SK-N-SH (cell line): ENCODE data around the gene CRCP.

Source experiments
- EP300 ChIP-seq, 2 experiments: IDR thresholded peaks; 2 replicates each; pipeline versions ENCODE4 v1.4.0 to v1.6.1; 2012; ENCODE audit warnings: borderline replicate concordance in 1 of 2, low read depth in 1 of 2, low read length in 1 of 2
- MAX ChIP-seq: IDR thresholded peaks from 2 replicates; pipeline ENCODE4 v1.4.0; 2012; ENCODE audit warnings: low read depth
- NFIC ChIP-seq: IDR thresholded peaks from 2 replicates; pipeline ENCODE4 v1.4.0; 2012; ENCODE audit warnings: borderline replicate concordance
- TAF1 ChIP-seq: IDR thresholded peaks from 2 replicates; pipeline ENCODE4 v1.6.1; 2012; ENCODE audit warnings: low read depth, mild to moderate bottlenecking, low read length, moderate library complexity, borderline replicate concordance
- TCF12 ChIP-seq: IDR thresholded peaks from 2 replicates; pipeline ENCODE4 v1.4.0; 2012
- TF ChIP-seq, protein P1 (sequence below): fragments of 200-600 bp; sonication (generic); IDR thresholded peaks from 2 replicates; pipeline ENCODE4 v1.6.1; 2017; ENCODE audit warnings: antibody characterized with exemption, mild to moderate bottlenecking, moderate library complexity
- TF ChIP-seq, protein P2 (sequence below): IDR thresholded peaks from 2 replicates; pipeline ENCODE4 v1.6.1; 2012; ENCODE audit warnings: mild to moderate bottlenecking, low read depth, low read length, moderate library complexity

DNA sequence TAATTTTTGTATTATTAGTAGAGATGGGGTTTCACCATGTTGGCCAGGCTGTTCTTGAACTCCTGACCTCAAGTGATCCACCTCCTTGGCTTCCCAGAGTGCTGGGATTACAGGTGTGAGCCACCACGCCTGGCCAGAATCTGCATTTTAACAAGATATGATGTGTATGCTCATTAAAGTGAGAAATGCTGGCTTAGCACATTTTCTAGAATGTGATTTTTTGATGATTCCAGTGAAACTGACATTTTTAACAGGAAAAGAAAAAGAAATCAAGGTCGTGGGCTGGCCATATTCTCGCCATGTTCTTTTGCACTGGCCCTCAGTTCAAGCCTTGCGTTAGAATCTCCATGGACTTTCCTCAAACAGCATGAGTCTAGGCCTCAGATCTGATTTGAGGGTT, 72.3 kb downstream of the CRCP start:
- TF ChIP-seq NFIC (no peak), EP300 (IDR thresholded peaks at IDR 0.05; ENCODE audit: borderline replicate concordance in 1 of 2, low read depth in 1 of 2, low read length in 1 of 2) (no peak), TAF1 (no peak), MAX (no peak), TCF12 (no peak)
- TF ChIP-seq, protein P1, sequence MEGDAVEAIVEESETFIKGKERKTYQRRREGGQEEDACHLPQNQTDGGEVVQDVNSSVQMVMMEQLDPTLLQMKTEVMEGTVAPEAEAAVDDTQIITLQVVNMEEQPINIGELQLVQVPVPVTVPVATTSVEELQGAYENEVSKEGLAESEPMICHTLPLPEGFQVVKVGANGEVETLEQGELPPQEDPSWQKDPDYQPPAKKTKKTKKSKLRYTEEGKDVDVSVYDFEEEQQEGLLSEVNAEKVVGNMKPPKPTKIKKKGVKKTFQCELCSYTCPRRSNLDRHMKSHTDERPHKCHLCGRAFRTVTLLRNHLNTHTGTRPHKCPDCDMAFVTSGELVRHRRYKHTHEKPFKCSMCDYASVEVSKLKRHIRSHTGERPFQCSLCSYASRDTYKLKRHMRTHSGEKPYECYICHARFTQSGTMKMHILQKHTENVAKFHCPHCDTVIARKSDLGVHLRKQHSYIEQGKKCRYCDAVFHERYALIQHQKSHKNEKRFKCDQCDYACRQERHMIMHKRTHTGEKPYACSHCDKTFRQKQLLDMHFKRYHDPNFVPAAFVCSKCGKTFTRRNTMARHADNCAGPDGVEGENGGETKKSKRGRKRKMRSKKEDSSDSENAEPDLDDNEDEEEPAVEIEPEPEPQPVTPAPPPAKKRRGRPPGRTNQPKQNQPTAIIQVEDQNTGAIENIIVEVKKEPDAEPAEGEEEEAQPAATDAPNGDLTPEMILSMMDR = no peak
- TF ChIP-seq, protein P2, sequence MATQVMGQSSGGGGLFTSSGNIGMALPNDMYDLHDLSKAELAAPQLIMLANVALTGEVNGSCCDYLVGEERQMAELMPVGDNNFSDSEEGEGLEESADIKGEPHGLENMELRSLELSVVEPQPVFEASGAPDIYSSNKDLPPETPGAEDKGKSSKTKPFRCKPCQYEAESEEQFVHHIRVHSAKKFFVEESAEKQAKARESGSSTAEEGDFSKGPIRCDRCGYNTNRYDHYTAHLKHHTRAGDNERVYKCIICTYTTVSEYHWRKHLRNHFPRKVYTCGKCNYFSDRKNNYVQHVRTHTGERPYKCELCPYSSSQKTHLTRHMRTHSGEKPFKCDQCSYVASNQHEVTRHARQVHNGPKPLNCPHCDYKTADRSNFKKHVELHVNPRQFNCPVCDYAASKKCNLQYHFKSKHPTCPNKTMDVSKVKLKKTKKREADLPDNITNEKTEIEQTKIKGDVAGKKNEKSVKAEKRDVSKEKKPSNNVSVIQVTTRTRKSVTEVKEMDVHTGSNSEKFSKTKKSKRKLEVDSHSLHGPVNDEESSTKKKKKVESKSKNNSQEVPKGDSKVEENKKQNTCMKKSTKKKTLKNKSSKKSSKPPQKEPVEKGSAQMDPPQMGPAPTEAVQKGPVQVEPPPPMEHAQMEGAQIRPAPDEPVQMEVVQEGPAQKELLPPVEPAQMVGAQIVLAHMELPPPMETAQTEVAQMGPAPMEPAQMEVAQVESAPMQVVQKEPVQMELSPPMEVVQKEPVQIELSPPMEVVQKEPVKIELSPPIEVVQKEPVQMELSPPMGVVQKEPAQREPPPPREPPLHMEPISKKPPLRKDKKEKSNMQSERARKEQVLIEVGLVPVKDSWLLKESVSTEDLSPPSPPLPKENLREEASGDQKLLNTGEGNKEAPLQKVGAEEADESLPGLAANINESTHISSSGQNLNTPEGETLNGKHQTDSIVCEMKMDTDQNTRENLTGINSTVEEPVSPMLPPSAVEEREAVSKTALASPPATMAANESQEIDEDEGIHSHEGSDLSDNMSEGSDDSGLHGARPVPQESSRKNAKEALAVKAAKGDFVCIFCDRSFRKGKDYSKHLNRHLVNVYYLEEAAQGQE = no peak
